Measurements from ENCODE around the gene SLCO2B1.

SLCO2B1 gene

DNA sequence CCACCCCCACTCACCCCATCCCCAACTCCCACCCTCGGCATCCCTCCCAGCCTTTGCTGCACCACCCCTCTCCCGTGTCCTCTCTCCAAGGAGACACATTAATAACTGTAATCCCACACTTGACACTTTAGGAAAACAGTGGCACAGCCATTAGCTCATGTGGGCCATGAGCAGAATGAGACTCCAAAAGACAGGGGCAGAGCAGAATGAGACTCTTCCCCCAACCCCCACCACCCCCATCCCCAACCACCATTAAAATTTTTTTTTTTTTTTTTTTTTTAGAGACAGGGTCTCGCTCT lies 6.2 kb upstream of the SLCO2B1 start:
- TF ChIP-seq, protein P1, sequence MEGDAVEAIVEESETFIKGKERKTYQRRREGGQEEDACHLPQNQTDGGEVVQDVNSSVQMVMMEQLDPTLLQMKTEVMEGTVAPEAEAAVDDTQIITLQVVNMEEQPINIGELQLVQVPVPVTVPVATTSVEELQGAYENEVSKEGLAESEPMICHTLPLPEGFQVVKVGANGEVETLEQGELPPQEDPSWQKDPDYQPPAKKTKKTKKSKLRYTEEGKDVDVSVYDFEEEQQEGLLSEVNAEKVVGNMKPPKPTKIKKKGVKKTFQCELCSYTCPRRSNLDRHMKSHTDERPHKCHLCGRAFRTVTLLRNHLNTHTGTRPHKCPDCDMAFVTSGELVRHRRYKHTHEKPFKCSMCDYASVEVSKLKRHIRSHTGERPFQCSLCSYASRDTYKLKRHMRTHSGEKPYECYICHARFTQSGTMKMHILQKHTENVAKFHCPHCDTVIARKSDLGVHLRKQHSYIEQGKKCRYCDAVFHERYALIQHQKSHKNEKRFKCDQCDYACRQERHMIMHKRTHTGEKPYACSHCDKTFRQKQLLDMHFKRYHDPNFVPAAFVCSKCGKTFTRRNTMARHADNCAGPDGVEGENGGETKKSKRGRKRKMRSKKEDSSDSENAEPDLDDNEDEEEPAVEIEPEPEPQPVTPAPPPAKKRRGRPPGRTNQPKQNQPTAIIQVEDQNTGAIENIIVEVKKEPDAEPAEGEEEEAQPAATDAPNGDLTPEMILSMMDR (IDR thresholded peaks at IDR 0.05; ENCODE audit: borderline replicate concordance, control extremely low read depth, extremely low read depth, insufficient read depth, missing control alignments): no peak
- in situ Hi-C loops (cut with MboI; ENCODE audit: low sequenced_read_pairs, unreplicated experiment): loop anchor here (10.0 kb wide), 1 partner anchor 60 kb away; no protein-coding TSS in a partner anchor
- no peak for DNase-seq (ENCODE audit: low spot score)

DNA sequence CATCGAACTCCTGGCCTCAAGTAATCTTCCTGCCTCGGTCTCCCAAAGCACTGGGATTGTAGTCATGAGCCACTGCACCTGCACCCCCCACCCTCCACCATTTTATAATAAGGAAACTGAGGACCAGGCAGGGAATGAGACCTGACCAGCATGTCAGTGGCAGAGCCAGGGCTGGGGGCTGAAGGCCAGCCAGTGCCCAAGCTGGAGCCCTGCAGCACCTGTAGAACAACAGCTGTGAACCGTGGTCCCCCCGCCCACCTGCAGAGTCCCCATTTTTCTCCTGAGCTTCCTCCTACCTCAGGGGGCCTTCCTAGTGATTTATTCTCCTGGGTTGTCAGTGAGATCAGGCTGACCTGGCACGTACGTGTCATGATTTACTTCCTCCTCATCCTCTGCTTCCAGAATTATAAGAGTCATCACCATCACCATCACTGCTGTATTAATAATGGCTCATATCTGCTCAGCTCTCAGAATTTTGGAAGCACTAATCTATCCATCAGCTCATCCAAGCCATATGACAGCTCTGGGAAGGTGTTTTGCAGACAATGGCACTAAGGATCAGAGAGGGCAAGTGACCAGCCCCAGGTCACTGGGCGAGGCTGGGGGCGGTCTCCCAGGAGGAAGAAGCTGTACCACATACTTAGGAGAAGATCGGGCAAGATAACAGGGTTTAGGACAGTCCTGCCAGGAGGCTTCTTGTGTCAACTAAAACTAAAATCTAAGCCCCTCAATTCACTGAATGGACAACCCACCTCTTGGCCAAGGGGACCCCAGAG lies 5.5 kb upstream of the SLCO2B1 start:
- TF ChIP-seq, protein P1 (IDR thresholded peaks at IDR 0.05; ENCODE audit: borderline replicate concordance, control extremely low read depth, extremely low read depth, insufficient read depth, missing control alignments): no peak
- DNase-seq (ENCODE audit: low spot score): no peak
- in situ Hi-C loops (cut with MboI; ENCODE audit: low sequenced_read_pairs, unreplicated experiment): loop anchor here (10.0 kb wide), 1 partner anchor 59 kb away; no protein-coding TSS in a partner anchor

DNA sequence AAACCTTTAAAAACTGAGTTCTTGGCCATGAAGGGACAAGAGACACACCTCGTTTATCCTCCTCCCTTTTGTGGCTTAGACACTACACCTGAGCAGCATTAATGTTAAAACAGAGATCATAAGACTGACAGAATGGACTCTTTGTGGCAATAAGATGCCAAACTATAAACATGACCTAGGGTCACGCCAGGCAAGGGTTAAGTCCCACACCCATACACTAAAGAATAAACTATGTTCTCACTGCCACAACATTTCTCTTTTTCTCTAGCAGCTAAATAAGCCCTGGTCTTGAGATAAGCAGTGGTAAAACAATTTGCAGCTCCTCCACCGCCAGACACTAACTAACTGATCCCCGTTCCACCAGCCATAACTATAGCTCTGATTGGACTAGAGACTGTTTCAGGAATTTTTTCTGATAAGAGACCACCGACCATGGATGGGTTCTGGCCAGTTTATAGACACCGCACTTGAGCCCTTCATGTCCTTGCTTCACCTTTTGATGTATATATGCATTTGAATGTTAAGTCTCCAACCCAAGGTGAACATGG lies 4.9 kb upstream of the SLCO2B1 start:
- in situ Hi-C loops (cut with MboI; ENCODE audit: low sequenced_read_pairs, unreplicated experiment): loop anchor here (10.0 kb wide), 1 partner anchor 59 kb away; no protein-coding TSS in a partner anchor
- DNase-seq (ENCODE audit: low spot score): no peak
- TF ChIP-seq, protein P1 (IDR thresholded peaks at IDR 0.05; ENCODE audit: borderline replicate concordance, control extremely low read depth, extremely low read depth, insufficient read depth, missing control alignments): no peak

DNA sequence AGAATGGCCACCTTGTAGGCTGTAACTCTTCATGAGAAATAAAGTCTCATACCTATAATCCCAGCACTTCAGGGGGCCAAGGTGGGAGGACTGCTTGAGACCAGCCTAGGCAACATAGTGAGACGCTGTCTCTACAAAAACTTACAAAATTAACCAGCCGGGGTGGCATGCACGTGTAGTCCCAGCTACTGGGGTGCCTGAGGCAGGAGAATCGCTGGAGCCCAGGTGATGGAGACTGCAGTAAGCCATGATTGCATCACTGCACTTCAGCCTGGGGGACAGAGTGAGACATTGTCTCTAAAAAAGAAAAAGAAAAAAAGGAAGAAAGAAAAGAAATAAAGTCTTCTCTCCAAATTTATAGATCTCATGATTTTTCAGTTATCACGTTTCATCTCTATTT lies 4.2 kb upstream of the SLCO2B1 start:
- TF ChIP-seq, protein P1 (IDR thresholded peaks at IDR 0.05; ENCODE audit: borderline replicate concordance, control extremely low read depth, extremely low read depth, insufficient read depth, missing control alignments): no peak
- DNase-seq (ENCODE audit: low spot score): no peak
- in situ Hi-C loops (cut with MboI; ENCODE audit: low sequenced_read_pairs, unreplicated experiment): loop anchor here (10.0 kb wide), 1 partner anchor 58 kb away; no protein-coding TSS in a partner anchor

DNA sequence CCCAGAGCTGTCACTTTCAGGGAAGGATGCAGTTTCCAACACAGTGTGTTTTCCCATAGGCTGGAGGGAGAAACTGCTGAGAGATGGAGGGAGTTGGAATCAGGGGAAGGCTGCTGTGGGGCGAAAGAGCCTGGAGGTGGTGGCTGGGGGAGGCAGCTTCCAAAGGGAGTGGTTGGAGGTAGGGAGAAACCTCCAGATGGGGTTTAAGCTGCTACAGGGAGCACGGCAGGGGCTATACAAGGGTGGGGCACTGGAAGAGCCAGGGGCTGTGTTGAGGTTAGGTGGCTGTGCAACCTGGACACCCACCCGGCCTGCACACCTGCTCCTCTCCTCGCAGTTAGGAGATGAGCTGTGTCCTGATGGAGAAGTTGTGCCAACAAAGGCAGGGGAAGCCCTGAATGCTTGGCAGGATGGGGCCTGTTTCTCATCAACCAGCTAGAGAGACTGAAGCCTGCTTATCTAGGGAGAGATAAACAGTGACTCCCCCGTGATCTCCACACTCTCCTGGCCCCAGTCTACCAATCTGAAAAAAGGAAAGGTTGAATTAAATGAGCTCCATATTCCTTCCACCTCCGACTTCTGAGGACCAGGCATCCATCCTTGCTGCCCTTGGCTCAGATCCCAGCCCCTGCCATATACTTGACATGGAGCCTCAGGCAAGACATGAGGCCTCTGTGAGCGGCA lies 3.6 kb upstream of the SLCO2B1 start:
- TF ChIP-seq, protein P1 (IDR thresholded peaks at IDR 0.05; ENCODE audit: borderline replicate concordance, control extremely low read depth, extremely low read depth, insufficient read depth, missing control alignments): no peak
- DNase-seq (ENCODE audit: low spot score): no peak
- in situ Hi-C loops (cut with MboI; ENCODE audit: low sequenced_read_pairs, unreplicated experiment): loop anchor here (10.0 kb wide), 1 partner anchor 57 kb away; no protein-coding TSS in a partner anchor

DNA sequence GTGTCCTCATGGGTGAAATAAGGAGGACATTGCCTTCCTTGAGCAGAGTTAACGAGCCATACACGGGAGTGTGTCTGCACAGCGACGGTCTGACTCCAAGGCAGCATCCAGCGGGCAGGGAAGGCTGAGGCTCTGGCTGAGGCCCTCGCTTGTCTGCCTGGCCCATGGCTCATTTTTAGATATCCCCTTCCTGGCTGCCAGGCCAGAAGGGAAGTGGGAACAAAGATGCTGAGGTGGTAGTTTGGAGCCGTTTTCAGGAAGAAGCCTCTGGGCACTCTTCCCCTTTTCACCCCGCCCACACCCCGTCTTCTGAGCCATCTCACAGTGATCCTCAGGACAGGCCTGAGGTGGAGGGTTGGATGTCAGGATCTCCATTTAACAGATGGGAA lies 3.0 kb upstream of the SLCO2B1 start:
- TF ChIP-seq, protein P1 (IDR thresholded peaks at IDR 0.05; ENCODE audit: borderline replicate concordance, control extremely low read depth, extremely low read depth, insufficient read depth, missing control alignments): no peak
- in situ Hi-C loops (cut with MboI; ENCODE audit: low sequenced_read_pairs, unreplicated experiment): loop anchor here (10.0 kb wide), 1 partner anchor 57 kb away; no protein-coding TSS in a partner anchor
- DNase-seq (ENCODE audit: low spot score): no peak
